Measurements from ENCODE around the gene C4orf50. TPM values are rescaled to one million over a fixed set of nuclear protein-coding genes. Genes with fewer than 3 reads are reported as not detected.

C4orf50 gene
- total RNA-seq, 1 donor from 2014 or later: 0.16 TPM

- H3K9ac ChIP-seq (ENCODE audit: low read length): no peak overlapping the region
- H2AFZ ChIP-seq (ENCODE audit: low read depth, low read length): no peak overlapping the region
- H4K20me1 ChIP-seq (ENCODE audit: insufficient read depth, low read length): peaks cover 7% of the 10 kb centered on the region
- H3K4me3 ChIP-seq (ENCODE audit: insufficient read depth, low read depth, low read length): no peak overlapping the region
- no peaks in the 10 kb centered on the region for H3K9me3 ChIP-seq (ENCODE audit: insufficient read depth, low read depth, low read length)
- H3K27me3 Mint-ChIP-seq (ENCODE audit: low read depth, unreplicated experiment): peaks cover 59% of the 10 kb centered on the region
- H3K27me3 ChIP-seq (ENCODE audit: insufficient read depth, low read length): peaks cover 62% of the 10 kb centered on the region
- peaks cover 5% of the 10 kb centered on the region for H3K9me3 Mint-ChIP-seq (ENCODE audit: unreplicated experiment)
- H3K4me1 Mint-ChIP-seq (ENCODE audit: low read depth, unreplicated experiment): peaks cover 4% of the 10 kb centered on the region
- TF ChIP-seq CTCF (IDR thresholded peaks at IDR 0.05; ENCODE audit: insufficient read depth, low read depth, low read length) (no peak), EZH2 (IDR thresholded peaks at IDR 0.05; ENCODE audit: insufficient read depth, low read length) (peak; percentile 74)
- H3K4me3 Mint-ChIP-seq (ENCODE audit: unreplicated experiment): peak overlapping the region; percentile 54
- H3K36me3 Mint-ChIP-seq (ENCODE audit: low read depth, unreplicated experiment): peaks cover 6% of the 10 kb centered on the region
- peaks cover 10% of the 10 kb centered on the region for H3K4me1 ChIP-seq (ENCODE audit: insufficient read depth, low read length)
- no peak for FAIRE-seq
- no peak overlapping the region for H3K27ac ChIP-seq (ENCODE audit: low read depth, low read length)
- H3K4me2 ChIP-seq (ENCODE audit: low read length): peak overlapping the region; percentile 3
- H3K79me2 ChIP-seq (ENCODE audit: insufficient read depth, low read length): peaks cover 7% of the 10 kb centered on the region
- no peaks in the 10 kb centered on the region for H3K36me3 ChIP-seq (ENCODE audit: insufficient read depth, low read length)
- no peak for DNase-seq (ENCODE audit: low read depth)
- H3K27ac Mint-ChIP-seq (ENCODE audit: unreplicated experiment): no peak overlapping the region
Measured at GRCh38 chr4:5891563-5892322, 126.5 kb downstream of the C4orf50 start.

GRCh38 chr4:5890063-5890727 lies 128.0 kb downstream of the C4orf50 start:
- Histone ChIP-seq H3K4me2 (ENCODE audit: low read length) (peak overlapping the region; percentile 73), H3K79me2 (ENCODE audit: insufficient read depth, low read length) (peaks cover 22% of the 10 kb centered on the region), H3K9ac (ENCODE audit: low read length) (no peak overlapping the region), H2AFZ (ENCODE audit: low read depth, low read length) (no peak overlapping the region), H3K4me1 (ENCODE audit: insufficient read depth, low read length) (peaks cover 10% of the 10 kb centered on the region), H3K4me3 (ENCODE audit: insufficient read depth, low read depth, low read length) (peak overlapping the region; percentile 41), H3K9me3 (ENCODE audit: insufficient read depth, low read depth, low read length) (no peaks in the 10 kb centered on the region), H3K27ac (ENCODE audit: low read depth, low read length) (no peak overlapping the region), H3K27me3 (ENCODE audit: insufficient read depth, low read length) (peaks cover 57% of the 10 kb centered on the region), H3K36me3 (ENCODE audit: insufficient read depth, low read length) (no peaks in the 10 kb centered on the region), H4K20me1 (ENCODE audit: insufficient read depth, low read length) (peaks cover 23% of the 10 kb centered on the region)
- H3K4me1 Mint-ChIP-seq (ENCODE audit: low read depth, unreplicated experiment): peaks cover 4% of the 10 kb centered on the region
- H3K9me3 Mint-ChIP-seq (ENCODE audit: unreplicated experiment): peaks cover 2% of the 10 kb centered on the region
- FAIRE-seq (no peak), DNase-seq (ENCODE audit: low read depth) (peak; percentile 25)
- peak; percentile 37 for TF ChIP-seq EZH2 (IDR thresholded peaks at IDR 0.05; ENCODE audit: insufficient read depth, low read length)
- TF ChIP-seq CTCF (IDR thresholded peaks at IDR 0.05; ENCODE audit: insufficient read depth, low read depth, low read length): no peak
- H3K36me3 Mint-ChIP-seq (ENCODE audit: low read depth, unreplicated experiment): peaks cover 5% of the 10 kb centered on the region
- no peak overlapping the region for H3K27ac Mint-ChIP-seq (ENCODE audit: unreplicated experiment)
- H3K27me3 Mint-ChIP-seq (ENCODE audit: low read depth, unreplicated experiment): peaks cover 45% of the 10 kb centered on the region
- H3K4me3 Mint-ChIP-seq (ENCODE audit: unreplicated experiment): peak overlapping the region; percentile 84

Measured in astrocyte (in vitro differentiated cells and primary cell).